Cardiac fibroblast (primary cell): ENCODE data around the gene ZNF566.

ENCODE experiments used
- DNase-seq, 2 donors: peaks; one replicate each; pipeline versions ENCODE4 v3.0.0 to v3.0.0-alpha.2; 2010; ENCODE audit warnings: low read depth in 2 of 2
- H3K4me3 ChIP-seq, 2 donors: replicated peaks in 1 of 2; 1 replicate in 1 of 2; 2 replicates in 1 of 2; pipeline ENCODE4 v1.5.1; 2011; ENCODE audit warnings: low read depth in 2 of 2, low read length in 2 of 2, mild to moderate bottlenecking in 2 of 2, moderate library complexity in 1 of 2
- CTCF ChIP-seq: IDR thresholded peaks from one replicate; pipeline ENCODE4 v1.5.1; 2011; ENCODE audit warnings: low read depth, mild to moderate bottlenecking, low read length, inconsistent platforms

Gene ZNF566

GRCh38 chr19:36449059-36449670 is 40.2 kb downstream of the ZNF566 start:
- H3K4me3 ChIP-seq = no peak overlapping the region
- no peak for TF ChIP-seq CTCF
- DNase-seq = peak in 1 of 2 donors; percentile 3

GRCh38 chr19:36441339-36441738 is 48.0 kb downstream of the ZNF566 start:
- no peak for TF ChIP-seq CTCF

GRCh38 chr19:36436531-36436930 is 52.8 kb downstream of the ZNF566 start:
- DNase-seq = peak in 1 of 2 donors; percentile 47
- H3K4me3 ChIP-seq = no peak overlapping the region
- TF ChIP-seq CTCF = no peak

More at GRCh38 chr19:36441339-36441738, 48.0 kb downstream of the ZNF566 start:
- H3K4me3 ChIP-seq = no peak overlapping the region
- DNase-seq = no peak

GRCh38 chr19:36423925-36424324 is 65.4 kb downstream of the ZNF566 start:
- no peak overlapping the region for H3K4me3 ChIP-seq
- TF ChIP-seq CTCF = no peak
- DNase-seq = no peak

GRCh38 chr19:36421749-36422481 is 67.4 kb downstream of the ZNF566 start:
- no peak for TF ChIP-seq CTCF
- no peak for DNase-seq
- peak overlapping the region; percentile 41 to 42 for H3K4me3 ChIP-seq

- peak; percentile 37 to 55 for DNase-seq
- no peak for TF ChIP-seq CTCF
- peak overlapping the region; percentile 41 to 42 for H3K4me3 ChIP-seq
Observed at GRCh38 chr19:36420961-36421748, 68.2 kb downstream of the ZNF566 start.
